ENCODE data around the gene TRDMT1. TPM values are rescaled to one million over a fixed set of nuclear protein-coding genes. Genes with fewer than 3 reads are reported as not detected.

Gene TRDMT1
- total and polyA plus RNA-seq, 2 experiments from 2014 or later: 3.9 to 10.1 TPM

DNA sequence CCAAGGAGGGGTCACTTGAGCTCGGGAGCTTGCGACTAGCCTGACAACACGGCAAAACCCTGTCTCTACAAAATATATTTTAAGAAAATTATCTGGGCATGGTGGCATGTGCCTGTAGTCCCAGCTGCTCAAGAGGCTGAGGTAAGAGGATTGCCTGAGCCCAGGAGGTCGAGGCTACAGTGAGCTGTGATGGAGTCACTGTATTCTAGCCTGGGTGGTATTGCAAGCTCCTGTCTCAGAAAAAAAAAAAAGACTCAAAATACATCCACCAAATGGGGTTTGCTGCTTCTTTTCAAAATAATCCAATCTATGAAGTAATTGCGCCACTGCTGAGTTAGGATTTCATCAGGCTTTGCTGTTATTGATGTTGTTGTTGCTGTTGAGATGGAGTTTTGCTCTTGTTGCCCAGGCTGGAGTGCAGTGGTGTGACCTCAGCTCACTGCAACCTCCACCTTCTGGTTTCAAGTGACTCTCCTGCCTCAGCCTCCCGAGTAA, 15.5 kb upstream of the TRDMT1 start:
- Histone ChIP-seq H3K9me3 (ENCODE audit: low read depth) (no peaks in the 10 kb centered on the region), H3K27ac (no peak overlapping the region), H3K36me3 (no peaks in the 10 kb centered on the region), H3K4me1 (ENCODE audit: low read depth) (no peaks in the 10 kb centered on the region), H3K27me3 (no peaks in the 10 kb centered on the region), H3K4me3 (no peak overlapping the region)
- no peak for DNase-seq (ENCODE audit: low read depth in 1 of 2, low spot score in 1 of 2)
- TF ChIP-seq, protein P1, sequence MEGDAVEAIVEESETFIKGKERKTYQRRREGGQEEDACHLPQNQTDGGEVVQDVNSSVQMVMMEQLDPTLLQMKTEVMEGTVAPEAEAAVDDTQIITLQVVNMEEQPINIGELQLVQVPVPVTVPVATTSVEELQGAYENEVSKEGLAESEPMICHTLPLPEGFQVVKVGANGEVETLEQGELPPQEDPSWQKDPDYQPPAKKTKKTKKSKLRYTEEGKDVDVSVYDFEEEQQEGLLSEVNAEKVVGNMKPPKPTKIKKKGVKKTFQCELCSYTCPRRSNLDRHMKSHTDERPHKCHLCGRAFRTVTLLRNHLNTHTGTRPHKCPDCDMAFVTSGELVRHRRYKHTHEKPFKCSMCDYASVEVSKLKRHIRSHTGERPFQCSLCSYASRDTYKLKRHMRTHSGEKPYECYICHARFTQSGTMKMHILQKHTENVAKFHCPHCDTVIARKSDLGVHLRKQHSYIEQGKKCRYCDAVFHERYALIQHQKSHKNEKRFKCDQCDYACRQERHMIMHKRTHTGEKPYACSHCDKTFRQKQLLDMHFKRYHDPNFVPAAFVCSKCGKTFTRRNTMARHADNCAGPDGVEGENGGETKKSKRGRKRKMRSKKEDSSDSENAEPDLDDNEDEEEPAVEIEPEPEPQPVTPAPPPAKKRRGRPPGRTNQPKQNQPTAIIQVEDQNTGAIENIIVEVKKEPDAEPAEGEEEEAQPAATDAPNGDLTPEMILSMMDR (IDR thresholded peaks at IDR 0.05; ENCODE audit: low read depth, low read length): no peak

DNA sequence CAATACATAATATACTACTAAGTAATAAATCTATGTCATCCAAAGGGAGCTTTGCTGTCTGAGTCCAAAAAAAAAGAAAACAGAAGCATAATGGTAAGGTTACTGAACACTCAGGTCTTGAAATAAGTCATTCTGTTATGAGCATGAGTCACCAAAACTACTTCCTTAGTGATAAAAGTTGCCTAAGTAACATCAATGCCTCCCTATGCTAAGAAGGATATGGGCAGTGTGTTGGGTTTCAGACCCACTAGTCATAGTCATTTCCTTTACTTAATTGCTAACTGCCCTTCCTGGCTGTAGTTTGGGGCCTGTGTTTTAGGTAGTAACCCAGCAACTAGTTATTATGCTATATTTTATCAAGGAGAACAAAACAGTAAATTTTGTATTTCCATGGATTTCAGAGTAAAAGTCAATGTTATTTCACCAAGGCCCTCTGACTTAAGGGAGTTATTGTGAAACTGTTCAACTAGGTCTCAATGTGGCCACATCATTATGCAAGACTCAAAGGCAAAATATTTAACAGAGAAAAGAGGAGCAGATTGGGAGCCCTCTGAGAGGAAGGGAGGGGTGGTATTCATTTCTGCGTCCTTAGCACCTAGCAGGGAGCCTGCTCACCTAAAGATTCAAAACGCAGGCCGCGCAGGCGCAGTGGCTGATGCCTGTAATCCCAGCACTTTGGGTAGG, 14.9 kb upstream of the TRDMT1 start:
- no peak overlapping the region for H3K4me3 ChIP-seq
- H3K36me3 ChIP-seq: no peaks in the 10 kb centered on the region
- no peak overlapping the region for H3K27ac ChIP-seq
- no peaks in the 10 kb centered on the region for H3K27me3 ChIP-seq
- TF ChIP-seq, protein P1 (IDR thresholded peaks at IDR 0.05; ENCODE audit: low read depth, low read length): no peak
- no peaks in the 10 kb centered on the region for H3K9me3 ChIP-seq (ENCODE audit: low read depth)
- peak in 1 of 2 donors; percentile 96 for DNase-seq (ENCODE audit: low read depth in 1 of 2, low spot score in 1 of 2)
- no peaks in the 10 kb centered on the region for H3K4me1 ChIP-seq (ENCODE audit: low read depth)

DNA sequence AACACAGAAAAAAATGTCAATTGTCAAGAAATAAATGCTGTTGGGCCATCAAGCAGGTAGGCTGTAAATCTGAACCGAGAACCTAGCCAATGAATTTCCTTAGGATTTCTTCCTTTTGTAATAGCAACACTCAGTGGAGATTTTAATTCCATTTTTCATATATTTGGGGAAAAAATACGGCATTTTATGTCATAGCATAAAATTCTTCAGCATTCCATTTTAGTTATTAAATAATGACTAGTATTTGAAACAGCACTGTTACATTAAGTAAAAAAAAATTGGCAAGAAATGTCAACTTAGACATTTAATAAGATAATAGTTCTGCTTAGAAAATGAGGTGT, 14.3 kb upstream of the TRDMT1 start:
- DNase-seq (ENCODE audit: low read depth in 1 of 2, low spot score in 1 of 2): no peak
- Histone ChIP-seq H3K27ac (no peak overlapping the region), H3K4me1 (ENCODE audit: low read depth) (no peaks in the 10 kb centered on the region), H3K4me3 (no peak overlapping the region), H3K27me3 (no peaks in the 10 kb centered on the region), H3K9me3 (ENCODE audit: low read depth) (no peaks in the 10 kb centered on the region), H3K36me3 (no peaks in the 10 kb centered on the region)
- TF ChIP-seq, protein P1 (IDR thresholded peaks at IDR 0.05; ENCODE audit: low read depth, low read length): no peak

DNA sequence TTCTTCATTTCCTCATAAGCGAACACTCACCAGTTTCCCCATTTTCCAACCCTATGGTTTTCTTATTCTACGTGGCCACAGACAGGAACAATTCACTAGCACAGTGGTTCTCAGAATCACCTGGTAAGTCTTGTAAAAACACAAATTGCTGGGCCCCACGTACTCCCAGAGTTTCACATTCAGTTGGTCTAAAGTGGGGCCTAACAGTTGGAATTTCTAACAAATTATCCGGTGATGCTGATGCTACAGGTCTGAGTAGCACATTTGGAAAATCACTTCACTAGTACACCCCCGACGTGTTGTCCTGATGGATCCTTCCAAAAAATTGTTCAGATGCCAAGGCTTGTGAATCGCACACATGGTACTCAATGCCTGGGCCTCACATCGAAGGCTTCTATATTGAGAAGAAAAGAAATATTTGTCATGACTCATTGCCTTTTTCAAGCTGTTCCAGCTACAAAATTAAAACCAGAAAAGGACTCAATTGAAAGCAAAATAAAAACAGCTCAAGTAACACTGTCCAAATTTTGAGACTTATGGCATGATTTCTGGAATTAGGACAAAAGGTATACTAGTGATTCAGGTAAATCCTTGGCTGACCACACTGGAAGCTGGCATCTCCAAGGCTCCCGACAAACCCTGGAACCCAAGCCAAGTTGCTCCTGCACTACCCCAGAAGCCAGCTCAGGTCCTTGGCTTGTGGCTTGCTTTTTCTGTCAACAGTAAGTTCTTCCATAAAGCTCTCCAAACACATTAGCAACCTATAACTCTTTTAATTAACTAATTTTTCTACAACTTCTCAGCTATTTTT, 13.7 kb upstream of the TRDMT1 start:
- no peak overlapping the region for H3K4me3 ChIP-seq
- H3K36me3 ChIP-seq: no peaks in the 10 kb centered on the region
- H3K4me1 ChIP-seq (ENCODE audit: low read depth): no peaks in the 10 kb centered on the region
- no peaks in the 10 kb centered on the region for H3K27me3 ChIP-seq
- H3K27ac ChIP-seq: no peak overlapping the region
- no peaks in the 10 kb centered on the region for H3K9me3 ChIP-seq (ENCODE audit: low read depth)
- peak in 1 of 2 donors; percentile 98 for DNase-seq (ENCODE audit: low read depth in 1 of 2, low spot score in 1 of 2)
- TF ChIP-seq, protein P1 (IDR thresholded peaks at IDR 0.05; ENCODE audit: low read depth, low read length): no peak

DNA sequence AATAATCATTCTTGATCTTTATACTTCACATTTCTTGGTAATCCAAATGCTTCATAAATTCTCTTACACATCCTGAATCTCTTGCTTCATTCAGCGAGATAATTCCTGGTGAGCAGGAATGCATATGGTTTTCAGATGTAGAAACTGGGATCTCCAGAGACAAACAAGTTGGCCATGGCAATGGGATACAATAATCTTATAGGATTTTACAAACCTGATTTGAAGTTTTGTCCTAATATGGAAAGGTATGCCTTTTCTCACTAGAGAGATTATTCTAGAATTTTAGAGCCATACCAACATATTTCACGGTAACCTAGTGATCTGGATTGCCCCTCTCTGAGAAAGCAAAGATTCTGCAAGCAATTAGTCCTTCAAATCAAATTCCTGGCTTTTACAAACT, 13.1 kb upstream of the TRDMT1 start:
- Histone ChIP-seq H3K27me3 (no peaks in the 10 kb centered on the region), H3K27ac (no peak overlapping the region), H3K36me3 (no peaks in the 10 kb centered on the region), H3K4me1 (ENCODE audit: low read depth) (no peaks in the 10 kb centered on the region), H3K4me3 (no peak overlapping the region), H3K9me3 (ENCODE audit: low read depth) (no peaks in the 10 kb centered on the region)
- DNase-seq (ENCODE audit: low read depth in 1 of 2, low spot score in 1 of 2): peak in 1 of 2 donors; percentile 79
- TF ChIP-seq, protein P1 (IDR thresholded peaks at IDR 0.05; ENCODE audit: low read depth, low read length): no peak
